ENCODE data around the gene AGGF1.

GRCh38 chr5:76980518-76981144 lies 49.6 kb upstream of the AGGF1 start:
- no peak for TF ChIP-seq EZH2phosphoT487 (IDR thresholded peaks at IDR 0.05; ENCODE audit: unreplicated experiment)
- no peak for TF ChIP-seq CTCF (conservative IDR thresholded peaks at IDR 0.05; ENCODE audit: low read depth in 2 of 2)
